CD4-positive, CD25-positive, alpha-beta regulatory T cell (primary cell): ENCODE results near the gene ZNF92. TPM values are rescaled to one million over a fixed set of nuclear protein-coding genes. Genes with fewer than 3 reads are reported as not detected.

Source experiments
- ATAC-seq, 2 donors: fragments of 150-1000 bp; cut with Tn5 transposase; one replicate each; pipeline ENCODE4 v1.10.0; 2021; ENCODE audit warnings: low read depth in 2 of 2, moderate number of reproducible peaks in 2 of 2, moderate library complexity in 1 of 2
- DNase-seq, 3 donors: peaks; one replicate each; pipeline versions ENCODE4 v3.0.0 to v3.0.0-alpha.2; 2012 to 2022; ENCODE audit warnings: mixed read lengths in 1 of 3
- H3K27ac ChIP-seq: one replicate; pipeline ENCODE4 v1.7.0; 2013; ENCODE audit warnings: mild to moderate bottlenecking, low read length; ENCODE audit not compliant: insufficient read depth, poor library complexity, severe bottlenecking
- H3K27me3 ChIP-seq: one replicate; pipeline ENCODE4 v1.7.0; 2013; ENCODE audit warnings: low read length; ENCODE audit not compliant: control insufficient read depth, insufficient read depth
- H3K36me3 ChIP-seq: one replicate; pipeline ENCODE4 v1.7.0; 2013; ENCODE audit warnings: mild to moderate bottlenecking, low read length, moderate library complexity; ENCODE audit not compliant: control insufficient read depth, insufficient read depth
- H3K4me1 ChIP-seq: 2 replicates; pipeline ENCODE4 v1.7.0; 2013; ENCODE audit warnings: mild to moderate bottlenecking, low read length; ENCODE audit not compliant: insufficient read depth, control insufficient read depth, poor library complexity, severe bottlenecking
- H3K4me3 ChIP-seq: one replicate; pipeline ENCODE4 v1.7.0; 2013; ENCODE audit warnings: low read depth, mild to moderate bottlenecking, low read length, moderate library complexity
- H3K9me3 ChIP-seq, 2 experiments: 1 replicate in 1 of 2; 2 replicates in 1 of 2; pipeline ENCODE4 v1.7.0; 2013; ENCODE audit warnings: low read length in 2 of 2, mild to moderate bottlenecking in 1 of 2, moderate library complexity in 1 of 2; ENCODE audit not compliant: control insufficient read depth in 2 of 2
- H3K27ac Mint-ChIP-seq, 3 donors: one replicate each; pipeline ENCODE4 v1.8.0; 2020 to 2022; ENCODE audit warnings: mild to moderate bottlenecking in 3 of 3, mixed read lengths in 3 of 3, moderate library complexity in 2 of 3
- H3K27me3 Mint-ChIP-seq: one replicate; pipeline ENCODE4 v1.8.0; 2022; ENCODE audit warnings: mild to moderate bottlenecking, mixed read lengths
- H3K36me3 Mint-ChIP-seq: one replicate; pipeline ENCODE4 v1.8.0; 2020; ENCODE audit warnings: mixed read lengths
- H3K4me1 Mint-ChIP-seq, 4 donors: one replicate each; pipeline ENCODE4 v1.8.0; 2020 to 2022; ENCODE audit warnings: mixed read lengths in 4 of 4, mild to moderate bottlenecking in 1 of 4
- H3K4me3 Mint-ChIP-seq, 4 donors: one replicate each; pipeline ENCODE4 v1.8.0; 2020 to 2022; ENCODE audit warnings: mild to moderate bottlenecking in 4 of 4, mixed read lengths in 4 of 4, moderate library complexity in 3 of 4
- H3K9me3 Mint-ChIP-seq, 7 donors: one replicate each; pipeline ENCODE4 v1.8.0; 2020 to 2022; ENCODE audit warnings: mixed read lengths in 7 of 7, mild to moderate bottlenecking in 3 of 7, moderate library complexity in 2 of 7
- polyA plus RNA-seq, 4 donors: library from polyadenylated mRNA; unstranded; fragments of 300-500 nt; fragmentation: Illumina TruSeq; gene quantifications; one replicate each; pipeline ENCODE4 v1.2.3, GENCODE V29; 2021
- total RNA-seq: library from RNA; stranded (reverse); gene quantifications from one replicate; pipeline ENCODE4 v1.2.3, GENCODE V29; 2022

ZNF92 gene
- total and polyA plus RNA-seq, 5 donors from 2014 or later: 14.2 to 30.9 (median 20.7) TPM

DNA sequence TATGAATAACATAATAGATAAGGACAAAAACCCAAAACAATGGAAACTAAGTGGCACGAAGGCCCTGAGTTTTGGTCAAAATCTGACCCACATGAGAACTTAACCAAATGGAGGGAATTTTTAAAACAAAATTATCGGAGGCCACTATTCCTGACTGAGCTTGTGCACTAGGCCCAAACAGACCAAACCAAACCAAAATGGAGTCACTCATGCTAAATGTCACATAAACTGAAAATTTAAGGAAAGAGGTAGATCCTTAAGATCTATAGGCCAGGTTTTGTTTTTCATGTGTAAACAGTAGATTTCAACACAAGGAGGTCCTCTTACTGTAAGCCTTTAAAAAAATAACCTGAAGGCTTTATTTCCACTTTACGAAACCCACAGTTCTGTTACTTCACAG lies 3.8 kb upstream of the ZNF92 start:
- DNase-seq (no peak), ATAC-seq (no peak)
- H3K36me3 ChIP-seq: no peaks in the 10 kb centered on the region
- H3K27ac ChIP-seq: no peak overlapping the region
- peaks cover 0 to 25% (median 12%) of the 10 kb centered on the region in 4 donors for H3K4me1 Mint-ChIP-seq
- no peak overlapping the region for H3K4me3 ChIP-seq
- no peaks in the 10 kb centered on the region for H3K27me3 Mint-ChIP-seq
- H3K9me3 ChIP-seq: no peaks in the 10 kb centered on the region
- H3K9me3 Mint-ChIP-seq: no peaks in the 10 kb centered on the region
- no peak overlapping the region for H3K27ac Mint-ChIP-seq
- H3K27me3 ChIP-seq: no peaks in the 10 kb centered on the region
- no peaks in the 10 kb centered on the region for H3K36me3 Mint-ChIP-seq
- H3K4me1 ChIP-seq: peaks cover 8% of the 10 kb centered on the region
- H3K4me3 Mint-ChIP-seq: no peak overlapping the region

GRCh38 chr7:65371468-65371867 lies 2.2 kb upstream of the ZNF92 start:
- DNase-seq (no peak), ATAC-seq (no peak)
- Histone ChIP-seq H3K4me3 (no peak overlapping the region), H3K9me3 (no peaks in the 10 kb centered on the region), H3K27ac (no peak overlapping the region), H3K27me3 (no peaks in the 10 kb centered on the region), H3K36me3 (peaks cover 2% of the 10 kb centered on the region), H3K4me1 (peaks cover 23% of the 10 kb centered on the region)
- no peaks in the 10 kb centered on the region for H3K27me3 Mint-ChIP-seq
- H3K36me3 Mint-ChIP-seq: peaks cover 5% of the 10 kb centered on the region
- peak overlapping the region in 2 of 4 donors; percentile 5 to 47 for H3K4me3 Mint-ChIP-seq
- H3K4me1 Mint-ChIP-seq: peaks cover 0 to 41% (median 23%) of the 10 kb centered on the region in 4 donors
- no peaks in the 10 kb centered on the region for H3K9me3 Mint-ChIP-seq
- no peak overlapping the region for H3K27ac Mint-ChIP-seq

DNA sequence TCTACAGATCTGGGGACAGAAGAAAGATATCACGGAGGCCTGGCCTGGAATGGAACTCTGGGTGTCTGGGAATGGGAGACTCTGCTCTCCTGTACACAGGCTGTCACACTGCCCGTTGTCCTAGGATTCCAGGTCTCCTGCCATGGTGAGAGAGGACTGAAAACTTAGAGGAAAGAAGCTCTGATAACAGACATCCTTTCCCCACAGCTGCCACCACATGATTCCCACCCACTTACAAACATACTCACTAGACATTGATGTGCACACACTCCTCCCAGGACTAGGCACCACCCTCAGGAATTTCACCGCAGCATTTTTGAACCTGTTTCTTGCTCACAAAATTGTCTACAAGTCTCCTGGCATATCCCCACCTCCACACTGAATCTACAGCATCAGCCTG lies 5.7 kb downstream of the ZNF92 start:
- peaks cover 35% of the 10 kb centered on the region for H3K36me3 Mint-ChIP-seq
- peaks cover 0 to 5% (median 0%) of the 10 kb centered on the region in 7 donors for H3K9me3 Mint-ChIP-seq
- peaks cover 34 to 97% (median 79%) of the 10 kb centered on the region in 4 donors for H3K4me1 Mint-ChIP-seq
- Histone ChIP-seq H3K9me3 (no peaks in the 10 kb centered on the region), H3K4me3 (peak overlapping the region; percentile 38), H3K4me1 (peaks cover 47% of the 10 kb centered on the region), H3K36me3 (peaks cover 31% of the 10 kb centered on the region), H3K27me3 (no peaks in the 10 kb centered on the region), H3K27ac (no peak overlapping the region)
- DNase-seq (no peak), ATAC-seq (no peak)
- peak overlapping the region in 2 of 3 donors; percentile 9 to 55 for H3K27ac Mint-ChIP-seq
- H3K27me3 Mint-ChIP-seq: no peaks in the 10 kb centered on the region
- peak overlapping the region in 3 of 4 donors; percentile 34 to 60 (median 45) for H3K4me3 Mint-ChIP-seq

DNA sequence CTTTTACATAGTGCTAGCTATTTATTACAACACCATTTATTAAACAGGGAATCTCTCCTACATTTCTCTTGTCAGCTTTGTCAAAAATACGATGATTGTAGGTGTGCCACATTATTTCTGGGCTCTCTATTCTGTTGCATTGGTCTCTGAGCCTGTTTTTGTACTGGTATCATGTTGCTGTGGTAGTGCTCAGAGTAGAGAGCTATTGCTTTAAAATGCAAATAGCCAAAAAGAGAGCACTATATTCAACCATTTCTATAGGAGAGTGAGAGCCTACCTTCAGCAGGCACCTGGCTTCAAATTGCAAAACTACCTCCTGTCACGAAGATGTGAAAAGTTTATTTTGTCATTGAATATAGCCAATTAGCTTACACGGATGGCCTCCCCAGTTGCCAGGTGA lies 8.1 kb downstream of the ZNF92 start:
- Histone ChIP-seq H3K9me3 (no peaks in the 10 kb centered on the region), H3K27ac (no peak overlapping the region), H3K4me3 (peak overlapping the region; percentile 15), H3K27me3 (no peaks in the 10 kb centered on the region), H3K36me3 (peaks cover 33% of the 10 kb centered on the region), H3K4me1 (peaks cover 30% of the 10 kb centered on the region)
- no peaks in the 10 kb centered on the region for H3K27me3 Mint-ChIP-seq
- H3K27ac Mint-ChIP-seq: no peak overlapping the region
- peaks cover 35% of the 10 kb centered on the region for H3K36me3 Mint-ChIP-seq
- H3K4me1 Mint-ChIP-seq: peaks cover 45 to 91% (median 80%) of the 10 kb centered on the region in 4 donors
- peak overlapping the region in 3 of 4 donors; percentile 13 to 51 (median 17) for H3K4me3 Mint-ChIP-seq
- ATAC-seq: no peak
- peaks cover 0 to 5% (median 0%) of the 10 kb centered on the region in 7 donors for H3K9me3 Mint-ChIP-seq
- DNase-seq: no peak

DNA sequence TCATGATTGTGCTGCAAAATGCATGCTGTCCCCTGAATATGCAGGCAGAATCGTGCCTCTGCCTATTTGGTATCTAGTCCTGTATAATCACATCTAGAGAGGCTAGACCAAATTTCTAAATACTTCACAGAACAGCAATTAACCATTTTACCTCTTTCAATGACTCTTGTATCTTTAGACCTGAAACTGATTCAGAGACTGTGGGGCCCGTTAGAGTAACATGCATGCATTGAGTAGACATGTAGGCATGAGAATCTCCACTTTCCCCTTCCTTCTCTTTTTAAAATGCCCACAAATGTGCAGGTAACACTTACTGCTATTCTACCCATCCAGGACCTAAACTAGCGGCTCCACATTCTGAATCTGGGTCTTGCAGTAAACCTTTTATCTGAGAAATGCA lies 8.8 kb downstream of the ZNF92 start:
- Mint-ChIP-seq H3K4me1 (peaks cover 40 to 88% (median 79%) of the 10 kb centered on the region in 4 donors), H3K27ac (peak overlapping the region in 1 of 3 donors; percentile 52), H3K36me3 (peaks cover 34% of the 10 kb centered on the region), H3K4me3 (peak overlapping the region in 1 of 4 donors; percentile 40), H3K27me3 (no peaks in the 10 kb centered on the region), H3K9me3 (peaks cover 0 to 3% (median 0%) of the 10 kb centered on the region in 7 donors)
- DNase-seq (no peak), ATAC-seq (no peak)
- Histone ChIP-seq H3K27ac (no peak overlapping the region), H3K36me3 (peaks cover 31% of the 10 kb centered on the region), H3K27me3 (no peaks in the 10 kb centered on the region), H3K4me1 (peaks cover 24% of the 10 kb centered on the region), H3K4me3 (peak overlapping the region; percentile 26), H3K9me3 (no peaks in the 10 kb centered on the region)

DNA sequence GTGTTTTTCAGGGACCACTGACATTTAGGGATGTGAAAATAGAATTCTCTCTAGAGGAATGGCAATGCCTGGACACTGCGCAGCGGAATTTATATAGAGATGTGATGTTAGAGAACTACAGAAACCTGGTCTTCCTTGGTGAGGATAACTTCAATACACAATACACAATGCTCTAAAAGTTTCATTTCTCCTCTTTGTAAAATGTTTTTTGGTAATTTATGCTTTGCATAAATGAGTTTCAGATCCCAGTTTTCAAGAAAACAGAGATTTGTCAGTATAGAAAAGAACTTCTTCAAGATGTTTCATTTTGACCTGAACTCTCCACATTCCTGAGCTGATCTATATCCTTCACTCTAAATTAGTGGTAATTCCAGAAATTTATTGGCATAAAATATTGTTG lies 14.2 kb downstream of the ZNF92 start:
- ATAC-seq: no peak
- H3K27ac ChIP-seq: no peak overlapping the region
- no peak overlapping the region for H3K27ac Mint-ChIP-seq
- H3K36me3 Mint-ChIP-seq: peaks cover 53% of the 10 kb centered on the region
- no peak overlapping the region for H3K4me3 ChIP-seq
- H3K9me3 ChIP-seq: peaks cover 0 to 2% of the 10 kb centered on the region in 2 experiments
- H3K4me1 ChIP-seq: peaks cover 4% of the 10 kb centered on the region
- H3K4me1 Mint-ChIP-seq: peaks cover 30 to 59% (median 43%) of the 10 kb centered on the region in 4 donors
- H3K27me3 ChIP-seq: no peaks in the 10 kb centered on the region
- H3K36me3 ChIP-seq: peaks cover 62% of the 10 kb centered on the region
- H3K27me3 Mint-ChIP-seq: no peaks in the 10 kb centered on the region
- peaks cover 0 to 6% (median 1%) of the 10 kb centered on the region in 7 donors for H3K9me3 Mint-ChIP-seq
- no peak for DNase-seq
- H3K4me3 Mint-ChIP-seq: no peak overlapping the region

- Mint-ChIP-seq H3K36me3 (peaks cover 69% of the 10 kb centered on the region), H3K4me1 (peaks cover 18 to 47% (median 29%) of the 10 kb centered on the region in 4 donors), H3K27ac (peak overlapping the region in 1 of 3 donors; percentile 20), H3K27me3 (no peaks in the 10 kb centered on the region), H3K9me3 (peaks cover 0 to 13% (median 9%) of the 10 kb centered on the region in 7 donors), H3K4me3 (no peak overlapping the region)
- no peak overlapping the region for H3K27ac ChIP-seq
- H3K4me3 ChIP-seq: no peak overlapping the region
- no peaks in the 10 kb centered on the region for H3K27me3 ChIP-seq
- H3K36me3 ChIP-seq: peaks cover 77% of the 10 kb centered on the region
- H3K9me3 ChIP-seq: peaks cover 11 to 13% of the 10 kb centered on the region in 2 experiments
- ATAC-seq (no peak), DNase-seq (no peak)
- H3K4me1 ChIP-seq: no peaks in the 10 kb centered on the region
Measured at GRCh38 chr7:65390588-65390987, 16.9 kb downstream of the ZNF92 start.

- Mint-ChIP-seq H3K27me3 (no peaks in the 10 kb centered on the region), H3K36me3 (peaks cover 67% of the 10 kb centered on the region), H3K27ac (no peak overlapping the region), H3K9me3 (peaks cover 1 to 53% (median 24%) of the 10 kb centered on the region in 7 donors), H3K4me1 (peaks cover 4 to 20% (median 11%) of the 10 kb centered on the region in 4 donors), H3K4me3 (no peak overlapping the region)
- H3K4me1 ChIP-seq: no peaks in the 10 kb centered on the region
- no peak for DNase-seq
- H3K27ac ChIP-seq: no peak overlapping the region
- H3K27me3 ChIP-seq: no peaks in the 10 kb centered on the region
- ATAC-seq: no peak
- H3K4me3 ChIP-seq: no peak overlapping the region
- H3K36me3 ChIP-seq: peaks cover 70% of the 10 kb centered on the region
- peaks cover 53 to 65% of the 10 kb centered on the region in 2 experiments for H3K9me3 ChIP-seq
Measured at GRCh38 chr7:65397730-65398142, 24.1 kb downstream of the ZNF92 start.
